H1 (cell line): ENCODE data around the gene GBE1. TPM values are rescaled to one million over a fixed set of nuclear protein-coding genes. Genes with fewer than 3 reads are reported as not detected.

ENCODE experiments used
- CTCF ChIP-seq, 3 experiments: IDR thresholded peaks; 1 replicate in 2 of 3; 2 replicates in 1 of 3; pipeline versions ENCODE4 v1.5.1 to v1.6.1; 2011; ENCODE audit warnings: low read length in 3 of 3, mild to moderate bottlenecking in 3 of 3, inconsistent platforms in 2 of 3, low read depth in 1 of 3, moderate library complexity in 1 of 3; ENCODE audit not compliant: insufficient read depth in 1 of 3; ENCODE audit errors: control extremely low read depth in 1 of 3
- EGR1 ChIP-seq: IDR thresholded peaks from 2 replicates; pipeline ENCODE4 v1.6.1; 2011; ENCODE audit warnings: low read depth, low read length, borderline replicate concordance
- SUZ12 ChIP-seq: fragments of 200-600 bp; sonication (generic); IDR thresholded peaks from 2 replicates; pipeline ENCODE4 v1.6.1; 2012; ENCODE audit warnings: mild to moderate bottlenecking, inconsistent platforms, low read length, moderate library complexity, mixed read lengths
- USF2 ChIP-seq: IDR thresholded peaks from 2 replicates; pipeline ENCODE4 v1.6.1; 2011; ENCODE audit warnings: low read length, improper control_type of control experiment
- polyA plus RNA-seq, 7 experiments: library from polyadenylated mRNA; depleted of rRNA in 3 of 7; stranded (reverse) in 5 of 7; unstranded in 2 of 7; fragments of >200 nt in 5 of 7; fragments of 200-250 nt in 2 of 7; gene quantifications; 1 replicate in 5 of 7; 2 replicates in 1 of 7; 4 replicates in 1 of 7; pipeline versions ENCODE4 v1.2.1 to v1.2.3, GENCODE V29; 2011 to 2013; ENCODE audit warnings: missing spikeins in 2 of 7, mixed read lengths in 2 of 7
- total RNA-seq: library from RNA; stranded (reverse); fragmentation: NEBNext Ultra II Directional; extraction: Animal tissue kit (Norgen Biotek cat#: 25700); gene quantifications from 2 replicates; pipeline ENCODE4 v1.2.1, GENCODE V29; 2021

GBE1 gene
- total and polyA plus RNA-seq, 2 of the 8 experiments (the other 6 are each of a cell fraction or from before 2014, with no cell fraction given), result 3.3 to 7.3 TPM

- TF ChIP-seq USF2 (no peak), CTCF (IDR thresholded peaks at IDR 0.05; ENCODE audit: control extremely low read depth in 1 of 3, insufficient read depth in 1 of 3, low read depth in 1 of 3, low read length in 3 of 3) (no peak), EGR1 (no peak), SUZ12 (no peak)
Measured at GRCh38 chr3:81658322-81658997, 103.0 kb downstream of the GBE1 start (continued).
